ENCODE measurements around the gene ZFPM1. TPM values are rescaled to one million over a fixed set of nuclear protein-coding genes. Genes with fewer than 3 reads are reported as not detected.
"Not testable (repeated sequence)": the region's sequence is repeated elsewhere in the genome, so short reads cannot be mapped to it uniquely, and the experiment has no call there.

Gene ZFPM1
- total RNA-seq, 1 donor from 2014 or later = 1.7 TPM

DNA sequence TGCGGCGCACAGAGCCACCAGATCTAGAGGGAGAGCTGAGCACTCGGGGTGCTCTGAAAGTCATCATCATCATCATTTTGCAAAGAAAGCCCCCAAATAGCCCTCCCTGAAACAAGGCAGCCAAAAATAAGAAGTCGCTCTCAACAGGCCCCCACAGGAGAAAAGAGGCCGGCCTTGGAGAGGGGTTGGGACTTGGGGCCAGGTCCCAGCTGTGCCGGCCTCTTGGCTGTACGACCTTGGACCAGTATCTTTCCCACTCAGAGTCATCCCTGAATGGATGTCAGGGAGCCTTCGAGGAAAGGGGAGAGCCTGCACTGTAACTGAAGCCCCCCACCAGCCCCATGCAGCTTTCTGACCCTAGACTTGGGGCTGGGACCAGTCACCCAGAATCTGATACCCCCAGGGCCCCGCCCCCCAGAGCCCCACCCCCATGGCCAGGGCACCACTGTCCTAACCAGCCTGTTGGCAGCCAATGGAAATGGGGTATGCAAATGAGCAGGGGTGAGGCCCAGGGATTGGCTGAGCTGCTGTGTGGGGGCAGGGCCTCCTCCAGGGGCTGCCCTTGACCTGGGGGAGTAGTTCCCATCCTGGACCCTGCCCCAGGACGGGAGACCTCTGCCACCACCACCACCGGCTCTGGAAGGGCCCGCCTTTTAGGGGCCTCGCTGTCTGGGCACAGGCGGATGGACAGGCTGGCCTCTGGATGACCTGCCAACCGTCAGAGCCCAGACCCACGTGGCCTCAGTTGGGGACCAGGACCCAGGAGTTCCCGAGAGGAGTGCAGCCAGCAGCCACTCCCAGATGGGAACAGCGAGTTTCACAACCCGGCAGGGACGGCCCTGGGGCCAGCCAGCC lies 15.4 kb downstream of the ZFPM1 start:
- TF ChIP-seq POLR2AphosphoS5 (IDR thresholded peaks at IDR 0.05; ENCODE audit: insufficient read depth in 1 of 2, low read depth in 1 of 2) (no peak), POLR2A (IDR thresholded peaks at IDR 0.05) (no peak)
- TF ChIP-seq, protein P1, sequence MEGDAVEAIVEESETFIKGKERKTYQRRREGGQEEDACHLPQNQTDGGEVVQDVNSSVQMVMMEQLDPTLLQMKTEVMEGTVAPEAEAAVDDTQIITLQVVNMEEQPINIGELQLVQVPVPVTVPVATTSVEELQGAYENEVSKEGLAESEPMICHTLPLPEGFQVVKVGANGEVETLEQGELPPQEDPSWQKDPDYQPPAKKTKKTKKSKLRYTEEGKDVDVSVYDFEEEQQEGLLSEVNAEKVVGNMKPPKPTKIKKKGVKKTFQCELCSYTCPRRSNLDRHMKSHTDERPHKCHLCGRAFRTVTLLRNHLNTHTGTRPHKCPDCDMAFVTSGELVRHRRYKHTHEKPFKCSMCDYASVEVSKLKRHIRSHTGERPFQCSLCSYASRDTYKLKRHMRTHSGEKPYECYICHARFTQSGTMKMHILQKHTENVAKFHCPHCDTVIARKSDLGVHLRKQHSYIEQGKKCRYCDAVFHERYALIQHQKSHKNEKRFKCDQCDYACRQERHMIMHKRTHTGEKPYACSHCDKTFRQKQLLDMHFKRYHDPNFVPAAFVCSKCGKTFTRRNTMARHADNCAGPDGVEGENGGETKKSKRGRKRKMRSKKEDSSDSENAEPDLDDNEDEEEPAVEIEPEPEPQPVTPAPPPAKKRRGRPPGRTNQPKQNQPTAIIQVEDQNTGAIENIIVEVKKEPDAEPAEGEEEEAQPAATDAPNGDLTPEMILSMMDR (IDR thresholded peaks at IDR 0.05) = no peak
- Histone ChIP-seq H3K4me1 (peaks cover 8% of the 10 kb centered on the region), H3K4me3 (no peak overlapping the region), H3K36me3 (no peaks in the 10 kb centered on the region), H3K27ac (no peak overlapping the region), H3K9me3 (no peaks in the 10 kb centered on the region), H3K27me3 (no peaks in the 10 kb centered on the region)
- intact Hi-C loops (cut with DNase I) = no loop called here
- DNase-seq (ENCODE audit: extremely low spot score in 2 of 2) = no peak

DNA sequence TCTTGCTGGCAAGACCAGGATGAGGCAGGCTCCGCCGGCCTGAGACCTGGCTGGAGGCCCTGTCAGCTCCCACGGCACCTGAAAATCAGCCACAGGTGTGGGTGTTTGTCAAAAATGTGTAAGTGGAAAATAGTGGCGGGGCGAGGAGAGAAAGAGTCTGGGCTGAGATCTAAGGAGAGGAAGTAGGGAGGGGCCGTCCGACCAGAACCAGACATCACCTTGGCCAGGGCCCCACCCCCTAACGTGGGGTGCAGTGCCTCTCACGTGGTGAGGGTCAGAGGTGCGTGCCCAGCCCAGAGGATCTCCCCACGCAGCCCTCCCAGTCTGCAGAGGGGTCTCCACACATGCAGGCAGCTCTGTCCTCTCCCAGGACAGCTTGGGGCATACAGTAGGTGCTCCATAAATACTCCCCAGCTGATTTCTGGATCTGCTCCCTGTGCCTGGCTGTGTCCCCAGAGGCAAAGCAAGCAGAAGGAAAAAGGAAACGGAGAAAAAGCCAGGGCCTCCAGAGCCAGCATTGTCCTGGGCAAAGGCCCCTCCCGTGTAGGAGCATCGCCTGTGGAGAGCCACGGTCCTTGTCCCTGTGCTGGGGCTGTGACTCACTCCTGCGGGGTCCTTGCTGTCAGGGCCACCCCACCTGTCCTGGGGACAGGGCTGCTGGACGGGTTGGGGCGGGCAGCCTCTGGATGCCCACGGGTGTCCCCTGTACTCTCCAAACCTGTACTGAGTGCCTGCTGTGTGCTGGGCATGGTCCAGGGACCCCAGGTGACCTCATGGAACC lies 16.7 kb downstream of the ZFPM1 start:
- intact Hi-C loops (cut with DNase I) = no loop called here
- no peaks in the 10 kb centered on the region for H3K27me3 ChIP-seq
- TF ChIP-seq, protein P1 (IDR thresholded peaks at IDR 0.05) = no peak
- TF ChIP-seq POLR2AphosphoS5 (IDR thresholded peaks at IDR 0.05; ENCODE audit: insufficient read depth in 1 of 2, low read depth in 1 of 2) = no peak
- TF ChIP-seq POLR2A (IDR thresholded peaks at IDR 0.05) = no peak
- no peaks in the 10 kb centered on the region for H3K36me3 ChIP-seq
- peaks cover 8% of the 10 kb centered on the region for H3K4me1 ChIP-seq
- H3K27ac ChIP-seq = no peak overlapping the region
- no peak overlapping the region for H3K4me3 ChIP-seq
- DNase-seq (ENCODE audit: extremely low spot score in 2 of 2) = no peak
- H3K9me3 ChIP-seq = no peaks in the 10 kb centered on the region

DNA sequence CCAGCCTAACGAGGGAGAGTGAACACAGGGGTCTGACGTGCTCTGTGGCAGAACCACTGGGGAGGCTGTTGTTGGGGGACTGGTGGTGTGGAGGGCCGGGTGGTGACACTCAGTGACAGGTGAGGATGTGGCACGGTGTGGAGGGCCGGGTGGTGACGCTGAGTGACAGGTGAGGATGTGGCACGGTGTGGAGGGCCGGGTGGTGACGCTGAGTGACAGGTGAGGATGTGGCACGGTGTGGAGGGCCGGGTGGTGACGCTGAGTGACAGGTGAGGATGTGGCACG lies 17.3 kb downstream of the ZFPM1 start:
- H3K27me3 ChIP-seq; DNase-seq (ENCODE audit: extremely low spot score in 2 of 2); H3K4me3 ChIP-seq; intact Hi-C loops (cut with DNase I); H3K4me1 ChIP-seq; H3K9me3 ChIP-seq; H3K27ac ChIP-seq; H3K36me3 ChIP-seq: not testable (repeated sequence)

DNA sequence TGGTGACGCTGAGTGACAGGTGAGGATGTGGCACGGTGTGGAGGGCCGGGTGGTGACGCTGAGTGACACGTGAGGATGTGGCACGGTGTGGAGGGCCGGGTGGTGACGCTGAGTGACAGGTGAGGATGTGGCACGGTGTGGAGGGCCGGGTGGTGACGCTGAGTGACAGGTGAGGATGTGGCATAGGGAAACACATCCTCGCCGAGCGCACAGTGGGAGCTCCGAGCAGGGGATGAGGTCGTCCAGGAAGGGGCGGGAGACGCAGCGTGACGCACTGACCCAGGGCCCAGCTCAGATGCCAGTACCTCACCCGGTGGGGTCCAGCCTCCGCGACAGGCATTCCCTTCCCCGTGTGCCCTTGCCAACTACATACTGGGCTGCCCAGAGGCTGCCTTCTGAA lies 17.6 kb downstream of the ZFPM1 start:
- H3K9me3 ChIP-seq; intact Hi-C loops (cut with DNase I); DNase-seq (ENCODE audit: extremely low spot score in 2 of 2); H3K36me3 ChIP-seq; H3K27ac ChIP-seq; H3K27me3 ChIP-seq; H3K4me3 ChIP-seq; H3K4me1 ChIP-seq: not testable (repeated sequence)

DNA sequence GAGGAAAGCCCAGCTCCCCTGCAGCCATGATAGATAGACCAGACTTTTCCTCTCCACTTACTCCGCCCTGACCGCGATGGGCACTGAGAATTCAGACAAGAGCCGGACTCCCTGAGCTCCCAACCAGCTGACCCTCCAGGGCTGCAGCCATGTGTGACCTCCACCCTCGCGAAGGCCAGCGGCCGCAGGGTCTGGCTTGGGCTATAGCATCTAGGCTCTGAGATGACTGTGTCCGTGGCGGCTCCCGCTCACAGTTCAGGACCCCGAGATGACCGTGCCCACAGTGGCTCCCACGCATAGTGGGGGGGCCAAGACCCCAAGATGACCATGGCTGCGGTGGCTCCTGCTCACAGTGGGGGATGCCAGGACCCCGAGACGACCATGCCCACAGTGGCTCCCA lies 18.0 kb downstream of the ZFPM1 start:
- no peak overlapping the region for H3K27ac ChIP-seq

More for the DNA sequence above, 18.0 kb downstream of the ZFPM1 start:
- Histone ChIP-seq H3K36me3 (no peaks in the 10 kb centered on the region), H3K9me3 (no peaks in the 10 kb centered on the region), H3K27me3 (no peaks in the 10 kb centered on the region), H3K4me3 (no peak overlapping the region), H3K4me1 (peaks cover 8% of the 10 kb centered on the region)
- DNase-seq (ENCODE audit: extremely low spot score in 2 of 2) = no peak
- intact Hi-C loops (cut with DNase I) = no loop called here
- TF ChIP-seq POLR2AphosphoS5 (IDR thresholded peaks at IDR 0.05; ENCODE audit: insufficient read depth in 1 of 2, low read depth in 1 of 2) (no peak), POLR2A (IDR thresholded peaks at IDR 0.05) (no peak)
- TF ChIP-seq, protein P1 (IDR thresholded peaks at IDR 0.05) = no peak
